A673 (cell line): Measurements from ENCODE around the gene SLBP.

Experiments
- EZH2 ChIP-seq: fragments of 200-600 bp; sonication (generic); IDR thresholded peaks from 2 replicates; pipeline ENCODE4 v1.6.1; 2017; ENCODE audit warnings: borderline replicate concordance, low read depth, mild to moderate bottlenecking, mixed read lengths, antibody characterized with exemption, low read length; ENCODE audit not compliant: poor library complexity, severe bottlenecking
- TF ChIP-seq, protein P1 (sequence below): fragments of 300-800, 200-600 bp; sonication (generic); conservative IDR thresholded peaks from 2 replicates; pipeline ENCODE4 v1.5.1; 2017; ENCODE audit warnings: low read depth, mild to moderate bottlenecking, antibody characterized with exemption, low read length, moderate library complexity, mixed read lengths

DNA sequence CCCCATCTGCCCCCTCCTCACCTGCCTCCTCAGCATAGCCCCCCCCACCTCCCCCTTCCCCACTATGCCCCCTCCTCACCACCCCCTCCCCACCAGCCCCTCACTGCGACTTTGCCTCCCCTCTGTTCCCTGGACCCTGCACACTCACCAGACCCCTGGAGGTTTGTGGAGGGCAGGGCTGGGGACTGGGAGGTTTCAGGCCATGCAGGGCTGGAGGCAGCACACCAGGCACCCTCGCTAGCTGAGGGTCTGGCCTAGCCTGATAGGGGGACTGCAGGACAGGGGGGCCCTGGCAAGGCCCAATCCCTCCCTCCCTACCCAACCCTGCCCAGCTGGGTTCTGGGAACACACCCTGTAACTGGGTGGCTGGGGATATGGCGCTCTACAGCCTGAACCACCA, 37.3 kb upstream of the SLBP start:
- TF ChIP-seq, protein P1, sequence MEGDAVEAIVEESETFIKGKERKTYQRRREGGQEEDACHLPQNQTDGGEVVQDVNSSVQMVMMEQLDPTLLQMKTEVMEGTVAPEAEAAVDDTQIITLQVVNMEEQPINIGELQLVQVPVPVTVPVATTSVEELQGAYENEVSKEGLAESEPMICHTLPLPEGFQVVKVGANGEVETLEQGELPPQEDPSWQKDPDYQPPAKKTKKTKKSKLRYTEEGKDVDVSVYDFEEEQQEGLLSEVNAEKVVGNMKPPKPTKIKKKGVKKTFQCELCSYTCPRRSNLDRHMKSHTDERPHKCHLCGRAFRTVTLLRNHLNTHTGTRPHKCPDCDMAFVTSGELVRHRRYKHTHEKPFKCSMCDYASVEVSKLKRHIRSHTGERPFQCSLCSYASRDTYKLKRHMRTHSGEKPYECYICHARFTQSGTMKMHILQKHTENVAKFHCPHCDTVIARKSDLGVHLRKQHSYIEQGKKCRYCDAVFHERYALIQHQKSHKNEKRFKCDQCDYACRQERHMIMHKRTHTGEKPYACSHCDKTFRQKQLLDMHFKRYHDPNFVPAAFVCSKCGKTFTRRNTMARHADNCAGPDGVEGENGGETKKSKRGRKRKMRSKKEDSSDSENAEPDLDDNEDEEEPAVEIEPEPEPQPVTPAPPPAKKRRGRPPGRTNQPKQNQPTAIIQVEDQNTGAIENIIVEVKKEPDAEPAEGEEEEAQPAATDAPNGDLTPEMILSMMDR, result no peak
- no peak for TF ChIP-seq EZH2
